ENCODE data around the gene FBXW8.

FBXW8 gene

DNA sequence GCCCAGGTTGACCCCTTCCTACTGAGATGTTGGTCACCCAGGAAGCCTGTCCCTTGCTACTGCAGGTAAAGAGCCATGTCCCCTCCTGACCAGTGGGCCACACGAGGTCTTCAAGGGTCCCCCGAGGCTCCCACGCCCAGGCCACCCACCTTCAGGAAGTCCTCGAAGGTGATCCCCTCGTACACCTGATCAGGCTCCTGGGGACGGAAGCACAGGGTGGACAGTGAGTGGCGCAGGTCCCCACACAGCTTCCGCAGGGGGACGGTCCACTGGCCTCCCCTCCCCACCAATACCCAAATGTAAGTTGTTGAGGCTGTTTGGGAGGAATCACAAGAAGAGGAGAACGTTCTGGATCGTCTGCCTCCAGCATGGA lies 131.0 kb downstream of the FBXW8 start:
- H3K27ac ChIP-seq = no peak overlapping the region
- no peak for TF ChIP-seq ZFX (IDR thresholded peaks at IDR 0.05)
- TF ChIP-seq, protein P1, sequence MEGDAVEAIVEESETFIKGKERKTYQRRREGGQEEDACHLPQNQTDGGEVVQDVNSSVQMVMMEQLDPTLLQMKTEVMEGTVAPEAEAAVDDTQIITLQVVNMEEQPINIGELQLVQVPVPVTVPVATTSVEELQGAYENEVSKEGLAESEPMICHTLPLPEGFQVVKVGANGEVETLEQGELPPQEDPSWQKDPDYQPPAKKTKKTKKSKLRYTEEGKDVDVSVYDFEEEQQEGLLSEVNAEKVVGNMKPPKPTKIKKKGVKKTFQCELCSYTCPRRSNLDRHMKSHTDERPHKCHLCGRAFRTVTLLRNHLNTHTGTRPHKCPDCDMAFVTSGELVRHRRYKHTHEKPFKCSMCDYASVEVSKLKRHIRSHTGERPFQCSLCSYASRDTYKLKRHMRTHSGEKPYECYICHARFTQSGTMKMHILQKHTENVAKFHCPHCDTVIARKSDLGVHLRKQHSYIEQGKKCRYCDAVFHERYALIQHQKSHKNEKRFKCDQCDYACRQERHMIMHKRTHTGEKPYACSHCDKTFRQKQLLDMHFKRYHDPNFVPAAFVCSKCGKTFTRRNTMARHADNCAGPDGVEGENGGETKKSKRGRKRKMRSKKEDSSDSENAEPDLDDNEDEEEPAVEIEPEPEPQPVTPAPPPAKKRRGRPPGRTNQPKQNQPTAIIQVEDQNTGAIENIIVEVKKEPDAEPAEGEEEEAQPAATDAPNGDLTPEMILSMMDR (conservative IDR thresholded peaks at IDR 0.05) = no peak

DNA sequence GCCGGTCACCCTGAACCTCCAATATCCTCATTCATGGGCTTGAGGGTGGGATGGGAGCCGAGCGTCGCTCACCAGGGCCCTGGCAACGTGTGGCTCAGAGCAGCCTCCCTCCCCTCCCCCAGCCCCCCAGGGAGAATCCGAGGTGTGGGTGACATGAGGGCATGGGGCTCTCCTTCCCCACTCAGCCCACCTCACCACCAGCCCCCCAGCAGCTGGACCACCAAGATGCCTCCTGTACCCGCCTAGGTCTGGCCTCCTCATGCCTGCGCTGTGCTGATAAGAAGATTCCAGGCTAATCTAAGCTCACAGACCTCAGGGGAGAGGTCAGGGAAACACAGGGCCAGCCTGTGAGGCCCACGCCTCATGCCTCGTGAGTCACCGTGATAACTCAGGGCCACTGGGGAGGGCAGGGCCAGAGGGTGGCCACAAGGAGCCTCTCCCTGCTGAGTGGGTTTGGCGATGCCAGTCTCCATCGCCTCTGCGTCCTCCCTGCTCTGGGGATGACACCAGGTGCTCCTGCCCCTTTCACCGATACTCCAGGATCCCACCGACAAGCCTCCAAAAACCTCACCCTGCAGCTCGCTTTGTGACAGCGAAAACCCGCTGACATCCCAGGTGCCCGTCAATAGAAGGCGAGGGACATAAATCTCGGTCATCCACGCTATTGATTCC lies 131.6 kb downstream of the FBXW8 start:
- H3K27ac ChIP-seq = no peak overlapping the region
- no peak for TF ChIP-seq ZFX (IDR thresholded peaks at IDR 0.05)
- TF ChIP-seq, protein P1 (conservative IDR thresholded peaks at IDR 0.05) = no peak

GRCh38 chr12:117042862-117043261 lies 132.1 kb downstream of the FBXW8 start:
- TF ChIP-seq, protein P1 (conservative IDR thresholded peaks at IDR 0.05) = no peak
- no peak for TF ChIP-seq ZFX (IDR thresholded peaks at IDR 0.05)
- H3K27ac ChIP-seq = no peak overlapping the region

- H3K27ac ChIP-seq = no peak overlapping the region
- TF ChIP-seq ZFX (IDR thresholded peaks at IDR 0.05) = no peak
- TF ChIP-seq, protein P1 (conservative IDR thresholded peaks at IDR 0.05) = no peak
Measured at GRCh38 chr12:117044311-117044710, 133.6 kb downstream of the FBXW8 start.

DNA sequence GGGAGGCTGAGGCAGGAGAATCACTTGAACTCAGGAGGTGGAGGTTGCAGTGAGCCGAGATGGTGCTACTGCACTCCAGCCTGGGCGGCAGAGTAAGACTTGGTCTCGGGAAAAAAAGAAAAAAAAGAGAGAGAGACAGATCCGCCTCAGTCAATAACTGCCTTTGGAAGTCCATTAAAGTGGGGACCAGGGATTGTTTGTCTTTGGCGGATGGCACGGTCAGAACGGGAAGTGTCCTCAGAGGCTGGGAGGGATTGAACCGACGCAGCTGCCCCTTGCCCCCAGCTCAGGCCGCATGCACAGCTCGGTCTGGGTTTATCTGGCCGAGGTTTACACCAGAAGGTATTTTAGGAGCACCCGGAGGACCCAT lies 134.0 kb downstream of the FBXW8 start:
- no peak overlapping the region for H3K27ac ChIP-seq
- TF ChIP-seq, protein P1 (conservative IDR thresholded peaks at IDR 0.05) = no peak
- TF ChIP-seq ZFX (IDR thresholded peaks at IDR 0.05) = no peak

- no peak overlapping the region for H3K27ac ChIP-seq
- TF ChIP-seq, protein P1 (conservative IDR thresholded peaks at IDR 0.05) = no peak
- TF ChIP-seq ZFX (IDR thresholded peaks at IDR 0.05) = no peak
Measured at GRCh38 chr12:117045160-117046010, 134.6 kb downstream of the FBXW8 start.

DNA sequence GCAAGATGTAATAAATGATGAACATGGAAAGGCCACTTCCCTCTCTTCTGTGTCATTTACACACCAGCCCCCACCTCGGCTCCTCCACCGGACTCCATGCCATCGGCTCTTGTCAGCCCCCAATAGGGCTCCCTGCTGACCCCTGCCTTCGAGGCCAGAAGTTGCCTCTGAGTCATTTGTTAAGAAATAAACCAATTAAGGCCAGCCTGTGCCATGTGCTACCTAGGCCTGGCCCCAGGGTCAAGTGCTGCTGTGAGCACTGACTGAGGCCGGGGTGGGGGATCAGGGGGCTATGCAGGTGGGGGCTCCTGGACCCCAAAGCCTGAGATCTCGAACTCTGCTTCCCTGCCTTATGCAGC lies 135.2 kb downstream of the FBXW8 start:
- no peak for TF ChIP-seq ZFX (IDR thresholded peaks at IDR 0.05)
- no peak overlapping the region for H3K27ac ChIP-seq
